T-helper 1 cell treated with Interleukin-12 subunit alpha and Interleukin-12 subunit beta and Interleukin-4 antibody, amounts not matched to agents 30 μg/mL and 1 μg/mL, for 36 hours (primary cell): ENCODE results near the gene PPP1R3A.
"Not testable (repeated sequence)": the region's sequence is repeated elsewhere in the genome, so short reads cannot be mapped to it uniquely, and the experiment has no call there.

Experiments
- H3K27ac Mint-ChIP-seq: one replicate; pipeline ENCODE4 v1.8.0; 2021; ENCODE audit warnings: mild to moderate bottlenecking, mixed read lengths
- H3K27me3 Mint-ChIP-seq: one replicate; pipeline ENCODE4 v1.8.0; 2021; ENCODE audit warnings: low read depth, mixed read lengths
- H3K36me3 Mint-ChIP-seq: one replicate; pipeline ENCODE4 v1.8.0; 2021; ENCODE audit warnings: low read depth, mixed read lengths
- H3K4me1 Mint-ChIP-seq: one replicate; pipeline ENCODE4 v1.8.0; 2021; ENCODE audit warnings: low read depth, mixed read lengths
- H3K4me3 Mint-ChIP-seq: one replicate; pipeline ENCODE4 v1.8.0; 2021; ENCODE audit warnings: mild to moderate bottlenecking, moderate library complexity, mixed read lengths
- H3K9me3 Mint-ChIP-seq: one replicate; pipeline ENCODE4 v1.8.0; 2021; ENCODE audit warnings: mixed read lengths

PPP1R3A gene, protein sequence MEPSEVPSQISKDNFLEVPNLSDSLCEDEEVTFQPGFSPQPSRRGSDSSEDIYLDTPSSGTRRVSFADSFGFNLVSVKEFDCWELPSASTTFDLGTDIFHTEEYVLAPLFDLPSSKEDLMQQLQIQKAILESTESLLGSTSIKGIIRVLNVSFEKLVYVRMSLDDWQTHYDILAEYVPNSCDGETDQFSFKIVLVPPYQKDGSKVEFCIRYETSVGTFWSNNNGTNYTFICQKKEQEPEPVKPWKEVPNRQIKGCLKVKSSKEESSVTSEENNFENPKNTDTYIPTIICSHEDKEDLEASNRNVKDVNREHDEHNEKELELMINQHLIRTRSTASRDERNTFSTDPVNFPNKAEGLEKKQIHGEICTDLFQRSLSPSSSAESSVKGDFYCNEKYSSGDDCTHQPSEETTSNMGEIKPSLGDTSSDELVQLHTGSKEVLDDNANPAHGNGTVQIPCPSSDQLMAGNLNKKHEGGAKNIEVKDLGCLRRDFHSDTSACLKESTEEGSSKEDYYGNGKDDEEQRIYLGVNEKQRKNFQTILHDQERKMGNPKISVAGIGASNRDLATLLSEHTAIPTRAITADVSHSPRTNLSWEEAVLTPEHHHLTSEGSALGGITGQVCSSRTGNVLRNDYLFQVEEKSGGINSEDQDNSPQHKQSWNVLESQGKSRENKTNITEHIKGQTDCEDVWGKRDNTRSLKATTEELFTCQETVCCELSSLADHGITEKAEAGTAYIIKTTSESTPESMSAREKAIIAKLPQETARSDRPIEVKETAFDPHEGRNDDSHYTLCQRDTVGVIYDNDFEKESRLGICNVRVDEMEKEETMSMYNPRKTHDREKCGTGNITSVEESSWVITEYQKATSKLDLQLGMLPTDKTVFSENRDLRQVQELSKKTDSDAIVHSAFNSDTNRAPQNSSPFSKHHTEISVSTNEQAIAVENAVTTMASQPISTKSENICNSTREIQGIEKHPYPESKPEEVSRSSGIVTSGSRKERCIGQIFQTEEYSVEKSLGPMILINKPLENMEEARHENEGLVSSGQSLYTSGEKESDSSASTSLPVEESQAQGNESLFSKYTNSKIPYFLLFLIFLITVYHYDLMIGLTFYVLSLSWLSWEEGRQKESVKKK

DNA sequence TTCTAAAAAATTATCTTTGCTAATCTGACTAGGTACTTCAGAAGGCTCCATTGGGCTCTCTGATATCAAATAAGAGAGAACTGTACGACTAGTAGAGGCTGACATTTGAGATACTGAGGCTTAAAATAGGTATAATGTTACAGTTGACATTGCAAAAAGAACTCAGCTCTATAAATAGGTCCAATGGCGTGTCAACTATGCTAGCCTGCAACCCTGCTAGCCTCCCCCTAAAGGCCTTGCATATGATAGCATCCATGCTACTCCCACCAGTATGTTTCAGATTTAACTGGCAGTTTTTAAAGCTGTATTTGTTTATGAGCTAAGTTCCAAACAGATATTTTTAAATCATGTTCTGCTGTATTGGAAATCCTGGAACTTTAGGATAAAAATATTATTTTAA lies at the start of gene PPP1R3A:
Gene PPP1R3A, minus strand, starts transcription at position 64 of the 400 bp plus-strand sequence. Its CDS starts 13 bp downstream, at position 51.
- H3K36me3 Mint-ChIP-seq = no peaks in the 10 kb centered on the region
- H3K9me3 Mint-ChIP-seq = no peaks in the 10 kb centered on the region
- H3K27ac Mint-ChIP-seq = no peak within 1 kb of the TSS
- H3K4me3 Mint-ChIP-seq = no peak within 1 kb of the TSS
- no peaks in the 10 kb centered on the region for H3K27me3 Mint-ChIP-seq
- H3K4me1 Mint-ChIP-seq = no peaks in the 10 kb centered on the region

DNA sequence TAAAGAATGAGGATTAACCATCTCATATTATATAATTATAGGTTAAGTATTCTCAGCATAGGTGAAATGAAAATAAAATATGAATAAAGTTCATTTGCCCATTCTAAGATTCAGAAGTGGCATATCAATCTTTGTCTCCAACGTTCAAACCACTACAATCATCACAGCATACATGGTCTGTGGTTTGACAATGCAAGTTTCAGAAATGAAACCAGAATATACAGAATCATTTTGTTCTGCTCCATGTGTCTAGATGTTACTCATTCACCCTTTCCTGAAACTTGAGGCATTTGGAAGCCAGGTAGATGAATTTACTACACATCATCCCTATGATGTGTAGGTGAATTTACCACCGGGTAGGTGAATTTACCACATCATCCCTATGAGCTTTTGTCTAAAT lies 44.5 kb upstream of the PPP1R3A start:
- no peaks in the 10 kb centered on the region for H3K4me1 Mint-ChIP-seq
- no peaks in the 10 kb centered on the region for H3K9me3 Mint-ChIP-seq
- no peak overlapping the region for H3K4me3 Mint-ChIP-seq
- H3K27ac Mint-ChIP-seq = no peak overlapping the region
- H3K36me3 Mint-ChIP-seq = no peaks in the 10 kb centered on the region
- no peaks in the 10 kb centered on the region for H3K27me3 Mint-ChIP-seq

DNA sequence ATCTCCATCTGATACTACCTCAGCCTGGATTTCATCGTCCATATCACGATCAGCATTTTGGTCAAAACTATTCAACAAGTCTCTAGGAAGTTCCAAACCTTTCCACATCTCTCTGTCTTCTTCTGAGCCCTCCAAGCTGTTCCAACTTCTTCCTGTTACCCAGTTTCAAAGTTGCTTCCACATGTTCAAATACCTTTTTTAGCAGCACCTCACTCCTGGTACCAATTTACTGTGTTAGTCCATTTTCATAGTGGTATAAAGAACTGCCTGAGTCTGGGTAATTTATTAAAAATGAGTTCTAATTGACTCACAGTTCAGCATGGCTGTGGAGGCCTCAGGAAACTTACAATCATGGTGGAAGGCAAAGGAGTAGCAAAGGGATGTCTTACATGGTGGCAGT lies 41.1 kb upstream of the PPP1R3A start:
- H3K36me3 Mint-ChIP-seq = no peaks in the 10 kb centered on the region
- H3K4me1 Mint-ChIP-seq = no peaks in the 10 kb centered on the region
- H3K4me3 Mint-ChIP-seq = no peak overlapping the region
- no peaks in the 10 kb centered on the region for H3K9me3 Mint-ChIP-seq
- no peaks in the 10 kb centered on the region for H3K27me3 Mint-ChIP-seq
- no peak overlapping the region for H3K27ac Mint-ChIP-seq

- H3K27ac Mint-ChIP-seq = no peak overlapping the region
Measured at GRCh38 chr7:113955157-113955556, 36.3 kb upstream of the PPP1R3A start.

DNA sequence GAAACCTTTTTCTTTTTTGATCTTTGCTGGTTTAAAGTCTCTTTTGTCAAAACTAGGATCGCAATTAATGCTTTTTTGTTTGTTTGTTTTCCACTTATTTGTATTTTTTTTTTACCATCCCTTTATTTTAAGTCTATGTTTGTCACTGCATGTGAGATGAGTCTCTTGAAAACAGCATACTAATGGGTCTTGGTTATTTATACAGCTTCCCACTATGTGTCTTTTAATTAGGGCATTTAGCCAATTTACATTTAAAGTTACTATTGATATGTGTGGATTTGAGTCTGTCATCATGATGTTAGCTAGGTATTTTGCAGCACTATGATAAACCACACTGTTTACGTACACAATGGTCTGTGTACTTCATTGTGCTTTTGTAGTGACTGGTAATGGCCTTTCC lies 34.7 kb upstream of the PPP1R3A start:
- no peak overlapping the region for H3K4me3 Mint-ChIP-seq

More at GRCh38 chr7:113955157-113955556, 36.3 kb upstream of the PPP1R3A start:
- Mint-ChIP-seq H3K36me3 (no peaks in the 10 kb centered on the region), H3K9me3 (peaks cover 14% of the 10 kb centered on the region), H3K27me3 (no peaks in the 10 kb centered on the region), H3K4me3 (no peak overlapping the region), H3K4me1 (no peaks in the 10 kb centered on the region)

GRCh38 chr7:113945018-113945938 lies 26.5 kb upstream of the PPP1R3A start:
- Mint-ChIP-seq H3K4me1 (no peaks in the 10 kb centered on the region), H3K27me3 (no peaks in the 10 kb centered on the region), H3K9me3 (no peaks in the 10 kb centered on the region), H3K36me3 (no peaks in the 10 kb centered on the region), H3K27ac (no peak overlapping the region), H3K4me3 (no peak overlapping the region)

More for the DNA sequence above, 34.7 kb upstream of the PPP1R3A start:
- no peaks in the 10 kb centered on the region for H3K4me1 Mint-ChIP-seq
- no peak overlapping the region for H3K27ac Mint-ChIP-seq
- peaks cover 14% of the 10 kb centered on the region for H3K9me3 Mint-ChIP-seq
- H3K27me3 Mint-ChIP-seq = no peaks in the 10 kb centered on the region
- H3K36me3 Mint-ChIP-seq = no peaks in the 10 kb centered on the region

DNA sequence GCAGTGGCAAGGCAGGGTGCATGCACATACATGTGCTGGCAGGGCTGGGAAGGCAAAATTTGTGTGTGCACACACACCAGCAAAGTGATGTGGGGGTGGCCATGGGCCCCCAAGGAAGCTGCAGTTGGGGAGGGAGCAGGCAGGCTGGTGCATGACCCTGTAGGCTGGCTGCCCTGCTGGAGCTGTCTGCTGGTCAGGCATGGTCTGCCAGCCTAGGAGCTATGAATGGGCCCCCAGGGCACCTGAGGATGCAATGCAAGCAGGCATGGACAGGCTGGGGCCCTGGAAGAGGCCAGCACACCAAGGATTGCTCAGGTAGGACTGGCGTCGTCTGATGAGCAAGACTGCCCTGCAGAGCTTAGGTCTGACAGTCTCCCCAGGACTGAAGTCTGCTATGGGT lies 18.2 kb upstream of the PPP1R3A start:
- H3K4me1 Mint-ChIP-seq = no peaks in the 10 kb centered on the region
- no peaks in the 10 kb centered on the region for H3K36me3 Mint-ChIP-seq
- H3K27ac Mint-ChIP-seq = no peak overlapping the region

DNA sequence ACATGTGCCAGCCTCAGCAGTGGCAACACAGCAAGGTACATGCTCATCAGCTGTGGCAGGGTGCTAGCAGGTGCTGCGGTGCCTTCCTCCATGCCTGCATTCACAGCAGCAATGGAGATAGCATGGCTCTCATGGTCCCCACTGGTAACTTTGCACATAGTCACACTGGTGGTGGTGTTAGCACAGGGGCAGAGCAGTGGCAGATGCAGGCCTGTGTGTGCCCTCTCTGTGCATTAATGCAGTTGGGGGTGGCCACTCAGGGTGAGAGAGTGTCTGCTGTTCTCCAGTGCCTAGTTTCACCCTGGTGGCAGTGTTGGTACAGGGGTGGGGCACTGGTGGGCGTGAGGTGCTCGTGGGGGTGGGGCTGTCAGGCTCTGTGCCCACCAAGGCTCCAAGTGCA lies 17.7 kb upstream of the PPP1R3A start:
- no peak overlapping the region for H3K27ac Mint-ChIP-seq
- no peak overlapping the region for H3K4me3 Mint-ChIP-seq
- no peaks in the 10 kb centered on the region for H3K36me3 Mint-ChIP-seq
- no peaks in the 10 kb centered on the region for H3K27me3 Mint-ChIP-seq
- H3K9me3 Mint-ChIP-seq = no peaks in the 10 kb centered on the region
- H3K4me1 Mint-ChIP-seq = no peaks in the 10 kb centered on the region

More for the DNA sequence above, 18.2 kb upstream of the PPP1R3A start:
- H3K27me3 Mint-ChIP-seq = no peaks in the 10 kb centered on the region
- H3K9me3 Mint-ChIP-seq = no peaks in the 10 kb centered on the region
- H3K4me3 Mint-ChIP-seq = no peak overlapping the region

- H3K4me3 Mint-ChIP-seq, H3K27ac Mint-ChIP-seq, H3K27me3 Mint-ChIP-seq, H3K4me1 Mint-ChIP-seq, H3K9me3 Mint-ChIP-seq, H3K36me3 Mint-ChIP-seq: not testable (repeated sequence)
Measured at GRCh38 chr7:113929389-113929788, 10.6 kb upstream of the PPP1R3A start.

GRCh38 chr7:113928112-113928511 lies 9.3 kb upstream of the PPP1R3A start:
- Mint-ChIP-seq H3K4me1 (no peaks in the 10 kb centered on the region), H3K4me3 (no peak overlapping the region), H3K9me3 (no peaks in the 10 kb centered on the region), H3K36me3 (no peaks in the 10 kb centered on the region), H3K27me3 (no peaks in the 10 kb centered on the region), H3K27ac (no peak overlapping the region)

DNA sequence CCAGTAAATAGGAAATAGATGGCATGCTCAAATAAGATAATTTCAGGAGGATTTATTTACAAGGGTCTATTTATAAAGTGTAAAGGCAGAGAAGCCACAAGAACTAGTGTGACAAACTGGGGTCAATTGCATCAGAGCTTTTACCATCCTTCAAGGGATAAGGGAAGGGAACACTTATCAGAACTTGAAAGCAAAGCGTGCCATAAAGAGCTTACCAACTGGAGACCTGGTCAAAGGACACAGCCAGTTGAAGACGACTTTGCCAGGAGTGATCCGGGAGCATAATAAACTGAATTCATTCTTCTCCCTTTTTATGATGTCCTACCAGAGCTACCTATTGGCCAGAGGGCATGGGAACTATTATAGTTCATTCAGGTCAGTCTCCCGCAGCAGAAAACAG lies 3.2 kb upstream of the PPP1R3A start:
- no peaks in the 10 kb centered on the region for H3K27me3 Mint-ChIP-seq
- no peaks in the 10 kb centered on the region for H3K9me3 Mint-ChIP-seq
- no peak overlapping the region for H3K27ac Mint-ChIP-seq
- H3K4me1 Mint-ChIP-seq = no peaks in the 10 kb centered on the region
- H3K4me3 Mint-ChIP-seq = no peak overlapping the region
- H3K36me3 Mint-ChIP-seq = no peaks in the 10 kb centered on the region

GRCh38 chr7:113921363-113921762 lies 2.6 kb upstream of the PPP1R3A start:
- no peaks in the 10 kb centered on the region for H3K9me3 Mint-ChIP-seq

DNA sequence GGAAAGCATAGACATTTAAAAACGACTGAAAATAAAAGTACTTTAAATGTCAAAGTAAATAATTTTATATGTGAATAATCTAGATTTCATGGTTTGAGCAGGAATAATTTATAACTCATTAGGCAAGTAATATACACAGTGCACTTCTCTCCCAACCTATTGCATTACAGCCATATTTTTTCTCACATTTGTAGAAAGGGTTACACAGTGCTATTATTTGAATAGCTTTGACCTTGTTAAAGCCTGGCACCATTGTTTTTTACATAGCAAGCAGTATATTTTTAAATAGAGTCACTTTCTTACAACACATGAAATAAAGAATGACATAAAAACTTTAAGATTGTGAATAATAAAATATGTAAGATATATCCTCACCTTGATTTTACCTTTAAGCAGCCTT lies 969 bp downstream of the PPP1R3A start:
- Mint-ChIP-seq H3K4me3 (no peak overlapping the region), H3K27me3 (no peaks in the 10 kb centered on the region), H3K4me1 (no peaks in the 10 kb centered on the region), H3K9me3 (no peaks in the 10 kb centered on the region), H3K27ac (no peak overlapping the region), H3K36me3 (no peaks in the 10 kb centered on the region)

More at GRCh38 chr7:113921363-113921762, 2.6 kb upstream of the PPP1R3A start:
- Mint-ChIP-seq H3K4me1 (no peaks in the 10 kb centered on the region), H3K36me3 (no peaks in the 10 kb centered on the region), H3K4me3 (no peak overlapping the region), H3K27me3 (no peaks in the 10 kb centered on the region), H3K27ac (no peak overlapping the region)

- Mint-ChIP-seq H3K4me1 (no peaks in the 10 kb centered on the region), H3K4me3 (no peak overlapping the region), H3K27ac (no peak overlapping the region), H3K9me3 (no peaks in the 10 kb centered on the region), H3K27me3 (no peaks in the 10 kb centered on the region), H3K36me3 (no peaks in the 10 kb centered on the region)
Measured at GRCh38 chr7:113915956-113916355, 2.9 kb downstream of the PPP1R3A start.
